HG02588 (cell line): ENCODE data around the gene PDE1C.

Experiments
- ATAC-seq: cut with Tn5 transposase; IDR thresholded peaks from one replicate; pipeline ENCODE4 v1.9.1; 2021; ENCODE audit warnings: mild to moderate bottlenecking, moderate library complexity; ENCODE audit not compliant: unreplicated experiment

PDE1C gene

DNA sequence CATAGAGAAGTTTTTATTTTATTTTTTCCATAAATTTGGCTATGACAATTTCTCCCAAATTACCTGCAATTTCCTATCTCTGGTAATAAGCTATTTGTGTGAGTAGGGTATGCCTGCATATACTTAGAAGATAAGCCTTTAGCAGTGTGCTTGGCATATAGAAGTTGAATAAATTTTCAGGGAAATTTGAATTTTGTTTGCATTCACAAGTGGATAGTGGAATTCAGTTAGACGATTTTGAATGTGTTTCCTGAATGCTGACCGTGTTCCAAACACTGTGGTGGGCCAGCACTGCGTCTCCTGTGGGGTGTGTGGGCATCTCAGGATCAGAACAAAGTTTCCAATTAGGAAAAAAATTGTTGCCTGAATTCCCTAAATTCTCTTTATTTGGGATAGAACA, 283.9 kb downstream of the PDE1C start:
- no peak for ATAC-seq

DNA sequence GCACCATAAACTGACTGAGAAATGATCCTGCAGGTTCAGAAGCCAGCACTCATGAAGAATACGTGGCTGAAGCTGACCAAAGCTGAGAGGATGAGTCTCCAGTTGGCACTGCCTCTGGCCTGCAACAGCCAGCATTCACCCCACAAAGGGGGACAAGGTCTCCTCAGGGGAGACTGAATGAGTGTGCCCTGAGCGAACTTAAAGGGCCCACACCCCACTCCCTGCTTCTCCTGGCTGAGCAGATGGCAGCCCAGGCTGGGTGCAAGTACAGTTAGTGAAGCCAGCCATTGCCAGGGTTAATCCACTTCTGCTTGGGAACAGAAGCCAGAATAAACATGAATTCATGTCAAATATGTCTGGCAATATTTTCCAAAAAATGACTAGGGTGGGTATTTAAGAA, 285.1 kb downstream of the PDE1C start:
- no peak for ATAC-seq

DNA sequence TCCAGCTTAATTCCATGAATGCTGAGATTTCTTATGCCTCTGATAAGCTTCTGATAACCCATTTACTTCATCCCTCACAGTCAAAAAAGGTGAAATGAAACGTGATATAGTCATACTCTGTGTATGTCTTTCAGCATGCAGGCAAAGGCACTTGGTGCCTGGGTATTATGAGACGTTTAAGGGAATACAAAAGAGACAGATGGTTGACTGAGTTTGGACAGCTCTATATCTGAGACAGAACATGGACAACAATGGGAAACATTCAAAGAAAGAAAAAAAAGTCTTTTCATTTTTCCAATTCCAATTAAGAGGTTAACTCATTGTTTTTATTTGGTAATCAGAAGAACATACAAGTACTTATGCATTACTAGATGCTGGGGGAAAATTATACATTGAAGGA, 287.0 kb downstream of the PDE1C start:
- no peak for ATAC-seq

DNA sequence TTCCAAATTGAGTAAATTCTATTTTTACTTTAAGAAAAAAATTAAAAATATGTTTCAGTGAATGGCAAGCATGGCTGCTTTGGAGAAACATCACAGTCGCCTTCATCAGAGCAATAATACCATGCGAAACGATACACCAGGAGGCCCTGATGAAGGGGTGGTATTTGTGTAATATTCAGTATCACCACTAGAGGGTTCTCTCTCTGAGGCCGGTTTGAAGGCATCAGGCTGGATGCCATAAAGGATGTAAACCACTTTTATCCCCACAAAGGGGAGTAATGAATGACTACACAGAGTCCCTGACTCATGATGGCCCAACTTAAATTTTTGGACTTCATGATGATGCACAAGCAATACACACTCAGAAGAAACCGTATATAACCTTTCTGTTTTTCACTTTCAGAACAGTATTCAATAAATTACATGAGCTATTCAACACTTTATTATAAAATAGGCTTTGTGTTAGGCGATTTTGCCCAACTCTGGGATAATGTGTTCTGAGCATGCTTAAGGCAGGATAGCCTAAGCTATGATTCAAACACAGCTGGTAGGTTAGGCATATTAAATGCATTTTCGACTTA, 287.7 kb downstream of the PDE1C start:
- ATAC-seq: peak; percentile 85

DNA sequence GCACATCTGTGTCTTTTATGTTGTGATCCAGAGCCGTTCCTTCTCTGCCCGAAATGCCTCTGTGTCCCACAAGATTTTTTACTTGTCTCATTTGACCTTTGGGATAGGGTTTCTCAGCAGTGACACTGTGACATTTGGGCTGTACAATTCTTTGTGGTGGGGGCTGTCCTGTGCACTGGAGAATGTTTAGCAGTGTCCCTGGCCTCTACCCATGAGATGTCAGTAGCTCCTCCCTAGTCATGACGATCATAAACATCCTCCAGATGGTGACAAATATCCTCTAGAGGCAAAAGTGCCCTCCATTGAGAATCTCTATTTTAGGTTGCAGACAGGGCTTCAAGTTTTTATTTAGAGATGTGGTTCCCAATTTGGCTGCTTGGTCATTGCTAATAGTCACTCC, 291.9 kb downstream of the PDE1C start:
- no peak for ATAC-seq

DNA sequence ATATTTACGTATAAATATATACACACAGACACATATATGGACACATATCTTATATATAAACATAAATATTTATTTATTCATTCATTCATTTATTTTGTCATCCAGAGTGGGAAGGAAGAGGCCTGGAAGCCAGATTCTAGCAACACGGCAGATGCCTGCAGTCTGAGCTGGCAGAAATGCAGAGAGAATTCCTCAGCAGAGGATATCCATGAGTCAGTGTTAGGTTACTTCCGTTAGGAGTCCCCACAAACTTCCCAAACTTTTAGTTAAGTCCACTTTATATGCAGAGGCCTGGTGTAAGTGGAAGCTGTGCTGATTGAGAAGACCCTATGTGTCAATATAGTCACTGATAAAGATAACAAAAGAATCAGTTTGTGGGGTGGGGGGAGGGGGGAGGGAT, 293.6 kb downstream of the PDE1C start:
- ATAC-seq: no peak

DNA sequence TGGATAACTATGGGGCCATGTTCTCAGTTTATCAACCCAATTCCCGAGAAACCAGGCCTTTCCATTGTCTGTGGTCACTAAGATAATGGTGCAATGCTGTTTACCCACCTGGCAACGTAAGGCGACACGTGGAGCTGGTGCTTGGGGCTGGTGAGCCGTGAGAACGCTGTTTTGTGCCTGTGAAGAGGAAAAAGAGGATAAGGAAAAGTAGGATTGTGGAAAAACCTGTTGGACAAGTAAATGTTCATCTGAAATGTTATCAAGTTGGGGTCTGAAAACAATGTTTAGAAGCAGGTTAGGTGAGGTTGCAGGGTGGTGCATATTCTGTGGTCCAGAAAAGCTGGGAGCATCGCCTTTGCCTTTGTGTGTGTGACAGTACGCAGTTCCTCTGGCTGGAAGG, 294.7 kb downstream of the PDE1C start:
- no peak for ATAC-seq

DNA sequence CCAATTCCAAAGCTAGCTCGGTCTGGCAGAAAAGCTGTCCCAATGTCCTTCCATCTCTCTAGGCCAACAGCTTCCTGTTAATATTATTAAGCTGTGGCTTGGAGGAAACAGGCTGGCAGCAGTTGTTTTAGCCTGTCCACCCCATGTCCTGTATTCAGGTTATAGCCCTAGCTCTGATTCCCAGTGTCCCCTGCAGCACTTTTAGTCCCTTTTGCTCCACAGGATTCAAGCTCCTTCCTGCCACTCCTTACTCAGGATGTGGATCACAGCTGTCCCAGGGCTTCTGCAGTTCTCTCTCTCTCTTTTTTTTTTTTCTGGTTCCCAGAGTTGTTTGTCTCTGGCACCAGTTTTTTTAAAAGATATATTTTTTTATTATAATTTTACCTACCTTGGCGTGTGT, 298.0 kb downstream of the PDE1C start:
- ATAC-seq: no peak

DNA sequence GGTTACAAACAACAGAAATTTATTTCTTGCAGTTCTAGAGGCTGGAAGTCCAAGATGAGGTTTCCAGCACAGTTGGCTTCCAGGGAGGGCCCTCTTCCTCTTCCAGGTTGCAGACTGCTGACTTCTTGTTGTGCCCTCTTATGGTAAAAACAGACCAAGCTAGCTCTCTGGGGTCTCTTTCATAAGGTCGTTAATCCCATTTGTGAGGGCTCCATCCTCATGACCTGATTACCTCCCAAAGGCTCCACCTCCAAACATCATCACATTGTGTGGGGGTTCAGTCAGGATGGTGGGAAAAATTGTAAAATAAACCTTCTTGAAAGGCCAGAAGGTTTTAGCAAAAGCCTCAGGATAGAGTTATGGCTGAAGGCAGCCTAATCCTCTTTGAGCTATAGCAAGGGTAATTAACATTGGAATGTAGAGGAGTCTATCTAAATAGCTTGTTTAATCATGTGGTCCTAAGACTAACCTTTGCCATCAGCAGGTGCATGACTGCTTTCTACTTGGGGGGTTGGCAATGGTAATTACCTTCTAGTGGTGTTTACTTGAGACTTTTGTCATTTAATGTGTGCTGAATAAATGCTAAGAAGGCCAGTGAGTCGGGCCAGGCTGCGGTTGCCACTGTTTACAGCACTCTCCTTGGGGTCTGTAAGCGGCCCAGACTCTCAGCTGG, 302.4 kb downstream of the PDE1C start:
- ATAC-seq: no peak

DNA sequence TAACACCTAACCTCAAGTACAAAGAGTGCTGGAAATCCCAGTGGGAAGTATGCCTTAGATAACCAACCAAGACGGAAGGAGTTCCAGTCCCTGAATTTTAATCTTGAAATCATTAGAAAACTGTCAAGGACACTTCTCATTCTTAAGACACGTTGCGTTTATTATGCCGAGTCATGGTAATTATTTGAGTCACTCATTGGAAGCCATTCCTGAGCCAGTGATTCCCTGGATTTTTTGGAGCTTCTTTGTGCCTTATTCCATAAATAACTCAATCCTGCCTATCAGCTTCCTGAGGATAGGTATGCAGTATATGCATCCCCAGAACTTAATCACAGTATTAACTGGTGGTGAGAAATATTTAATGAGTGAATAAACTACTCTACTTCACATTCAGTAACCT, 305.7 kb downstream of the PDE1C start:
- no peak for ATAC-seq

DNA sequence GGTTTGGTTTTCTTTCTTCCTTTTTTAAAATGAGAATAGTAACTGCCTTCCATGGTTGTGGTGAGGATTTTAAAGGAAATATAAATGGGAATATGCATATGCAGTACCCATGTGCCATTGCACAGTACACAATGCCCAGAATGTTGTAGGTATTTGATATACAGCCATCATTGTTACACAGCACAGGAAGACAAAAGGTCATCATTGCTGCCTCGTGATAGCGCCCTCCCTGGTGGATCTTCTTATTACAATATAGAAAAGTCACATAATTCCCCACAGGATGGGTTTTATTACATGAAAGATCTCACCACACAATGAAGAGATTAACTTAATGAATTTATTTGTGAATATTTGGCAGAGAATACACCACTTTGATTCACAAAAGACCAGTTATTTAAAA, 306.7 kb downstream of the PDE1C start:
- no peak for ATAC-seq

DNA sequence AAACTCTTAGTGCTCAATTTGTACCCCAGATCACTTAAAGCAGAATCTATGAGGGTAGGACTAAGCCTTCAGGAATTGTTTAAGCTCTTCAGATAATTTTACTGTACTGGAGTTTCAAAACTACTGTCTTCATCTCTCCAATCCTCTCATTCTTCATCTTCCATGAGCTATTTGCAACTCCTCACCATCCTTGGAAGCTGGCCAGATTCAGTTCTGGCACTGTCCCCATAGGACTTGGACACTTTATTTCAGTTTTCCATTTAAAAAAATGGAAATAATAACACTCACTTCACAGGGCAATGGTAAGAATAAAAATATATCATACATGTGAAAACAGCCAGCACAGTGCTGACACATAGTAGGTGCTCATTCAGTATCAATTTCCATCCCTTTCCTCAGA, 308.6 kb downstream of the PDE1C start:
- no peak for ATAC-seq

DNA sequence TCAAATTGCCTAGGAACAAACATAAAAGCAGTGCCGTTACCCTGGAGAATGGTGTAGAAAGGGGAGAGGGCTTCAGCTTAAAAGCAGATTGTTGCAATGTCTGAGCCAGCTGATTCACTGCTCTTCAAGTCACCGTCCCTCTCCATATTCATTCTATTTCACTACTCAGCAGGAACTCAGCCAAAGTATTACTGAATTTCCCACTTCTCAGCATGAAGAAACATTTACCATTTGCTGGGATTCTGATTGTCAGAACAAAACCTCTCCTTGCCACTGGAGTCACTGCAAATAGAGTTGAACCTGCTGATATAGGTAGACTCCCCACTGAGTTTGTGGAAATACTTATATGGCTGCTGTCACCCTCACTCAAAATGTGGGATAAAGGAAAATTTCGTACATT, 311.5 kb downstream of the PDE1C start:
- ATAC-seq: no peak

DNA sequence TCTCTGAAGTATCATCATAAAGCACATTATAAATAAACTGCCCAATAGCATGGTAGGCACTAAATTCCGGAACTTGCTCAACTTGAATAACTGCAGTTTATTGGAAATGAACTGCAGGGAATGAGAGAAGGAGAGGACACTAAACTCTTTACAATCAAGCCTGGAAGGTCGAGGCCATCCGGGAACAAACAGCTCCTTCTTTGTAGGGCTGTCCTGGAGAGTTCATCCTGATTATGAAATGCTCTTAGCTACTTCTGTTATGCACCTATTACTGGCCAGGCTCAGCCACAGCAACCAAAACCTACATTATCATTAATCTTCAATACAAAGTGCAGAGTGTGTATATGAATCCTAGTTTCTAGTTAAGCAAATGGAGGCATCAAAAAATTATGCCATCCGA, 318.5 kb downstream of the PDE1C start:
- ATAC-seq: no peak

DNA sequence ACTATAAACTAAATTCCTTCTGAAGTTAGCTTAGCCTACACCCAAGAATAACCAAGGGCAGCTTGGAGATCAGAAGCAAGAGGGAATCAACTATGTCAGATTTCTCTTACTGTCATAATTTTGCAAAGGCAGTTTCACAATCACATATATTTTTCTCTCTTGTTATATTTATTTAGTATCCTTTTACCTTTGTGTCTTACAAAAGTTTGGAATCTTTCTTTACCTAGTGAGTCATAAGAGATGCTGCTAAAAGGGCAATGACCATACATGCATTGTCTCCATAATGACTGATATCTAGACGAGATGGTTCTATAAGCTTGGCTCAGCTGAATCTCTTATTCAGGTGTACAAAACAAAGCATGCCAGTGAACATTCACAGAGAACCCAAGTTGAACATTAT, 322.1 kb downstream of the PDE1C start:
- ATAC-seq: no peak

DNA sequence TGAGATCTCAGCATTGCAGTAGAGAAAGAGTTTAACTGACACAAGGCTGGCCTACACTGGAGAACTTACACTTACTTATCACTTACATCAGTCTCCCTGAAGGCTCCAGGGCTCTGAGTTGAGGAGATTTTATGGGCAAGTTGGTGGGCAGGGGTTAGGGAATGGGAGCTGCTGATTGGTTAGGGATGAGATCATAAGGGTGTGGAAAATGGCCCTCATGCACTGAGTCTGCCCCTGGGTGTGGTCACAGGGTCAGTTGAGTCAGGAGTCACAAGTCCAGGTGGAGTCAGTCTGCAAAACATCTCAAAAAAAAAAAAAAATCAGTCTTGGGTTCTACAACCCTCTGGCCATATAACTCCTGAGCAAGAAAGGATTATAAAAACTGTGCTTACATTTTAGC, 322.7 kb downstream of the PDE1C start:
- no peak for ATAC-seq

DNA sequence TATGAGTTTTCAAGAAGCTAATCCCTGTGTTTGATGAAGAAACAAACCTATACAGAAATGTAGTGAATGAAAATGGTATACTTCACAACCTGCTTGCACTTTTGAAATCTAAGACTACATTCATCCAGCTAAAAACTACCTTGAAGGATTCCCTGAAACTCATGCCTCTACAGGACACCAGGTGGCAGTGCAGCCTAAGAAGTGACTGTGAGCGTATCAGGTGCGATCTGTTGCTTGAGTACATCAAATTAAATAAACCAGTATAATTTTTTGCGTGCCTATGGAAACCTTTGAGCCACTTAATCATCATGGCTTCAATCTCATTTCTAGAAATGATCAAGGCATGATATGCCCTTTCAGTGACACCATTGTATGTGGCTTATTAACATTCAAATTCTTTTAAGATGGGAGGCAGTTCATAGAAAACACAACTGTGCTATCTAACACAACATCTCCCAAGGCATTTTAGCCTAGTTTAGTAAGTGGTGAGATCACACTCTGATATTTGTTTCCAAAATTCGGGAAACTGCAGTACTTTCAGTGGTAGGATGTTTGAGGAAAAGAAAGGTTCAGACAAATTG, 325.8 kb downstream of the PDE1C start:
- ATAC-seq: peak; percentile 64

DNA sequence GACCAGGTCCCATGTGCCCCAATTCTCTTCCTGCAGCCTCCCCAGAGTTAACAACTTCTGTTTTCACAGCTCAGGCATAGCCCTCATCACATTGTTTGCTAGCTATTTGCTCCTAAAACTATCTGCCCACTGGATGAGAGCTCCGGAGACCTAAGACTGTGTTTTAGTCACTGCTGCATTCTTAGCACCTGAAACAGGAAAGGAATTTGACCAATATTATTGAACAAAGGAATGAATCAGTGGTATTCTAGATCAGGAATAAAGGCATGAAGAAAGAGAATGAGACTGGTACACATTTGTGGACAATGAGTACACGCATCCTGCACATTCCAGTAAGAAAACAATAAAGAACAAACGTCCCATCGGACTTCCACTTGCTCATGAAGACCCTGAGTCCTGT, 328.4 kb downstream of the PDE1C start:
- ATAC-seq: no peak

DNA sequence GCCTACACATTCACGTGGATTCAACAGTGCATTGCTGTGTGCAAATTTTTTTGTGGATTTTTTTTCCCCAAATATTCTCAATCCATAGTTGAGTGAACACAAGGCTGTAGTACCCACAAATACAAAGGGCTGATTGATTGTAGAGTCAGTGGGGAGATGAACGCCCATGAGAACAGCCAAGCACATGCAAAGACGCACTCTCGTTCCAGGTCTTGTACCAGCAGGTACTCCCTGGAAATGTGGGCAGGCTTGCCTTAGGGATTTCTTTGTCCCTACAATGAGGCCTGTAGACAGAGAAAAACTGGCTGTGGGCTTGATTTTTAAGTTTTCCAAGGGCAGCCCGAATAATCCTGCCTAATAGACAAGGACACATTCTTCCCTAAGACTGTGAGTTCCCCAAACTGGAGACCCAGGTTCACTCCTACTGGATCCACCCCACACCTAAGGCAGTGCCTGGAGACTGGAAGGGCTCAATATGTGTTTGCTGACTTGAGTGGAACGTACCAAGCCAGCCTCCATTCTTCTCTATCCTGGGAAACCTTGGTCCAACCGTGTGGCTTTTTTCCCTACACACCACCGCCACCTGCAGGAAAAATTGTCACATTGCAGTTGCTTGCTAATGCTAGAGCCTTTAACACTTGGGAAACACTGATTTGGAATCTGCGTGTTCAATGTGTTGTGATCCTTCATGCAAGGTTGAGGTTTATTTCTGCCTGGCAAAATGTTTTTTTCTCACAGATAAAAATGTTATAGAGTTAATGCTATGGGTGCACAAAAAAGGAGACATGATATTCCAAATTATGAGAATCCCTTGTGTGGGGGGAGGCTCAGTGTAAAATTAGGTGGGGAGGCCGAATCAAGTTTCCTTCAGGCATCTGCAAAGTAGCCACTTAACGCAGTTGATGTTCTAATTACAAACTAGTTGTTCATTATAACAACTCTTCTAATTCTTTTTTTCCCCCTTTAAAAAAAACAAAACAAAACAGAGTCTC, 333.9 kb downstream of the PDE1C start:
- ATAC-seq: no peak

DNA sequence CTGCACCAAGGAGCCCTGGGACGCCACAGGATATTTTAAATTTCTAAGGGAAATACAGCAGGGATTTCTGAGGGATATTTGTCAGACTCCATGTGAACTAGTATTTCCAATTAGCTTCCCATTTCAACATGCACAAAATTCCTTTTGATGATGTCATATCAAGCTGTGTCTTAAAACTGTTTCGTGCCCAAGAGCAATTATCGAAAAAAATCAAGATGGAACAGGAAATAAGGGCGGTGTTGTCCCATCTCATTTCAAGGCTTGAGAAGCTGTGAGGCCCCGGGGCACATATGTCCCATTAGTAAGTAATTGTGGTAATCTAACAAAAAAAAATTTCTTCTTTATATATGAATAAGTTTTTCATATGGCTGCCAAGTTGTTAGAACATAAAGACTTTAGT, 335.8 kb downstream of the PDE1C start:
- no peak for ATAC-seq

DNA sequence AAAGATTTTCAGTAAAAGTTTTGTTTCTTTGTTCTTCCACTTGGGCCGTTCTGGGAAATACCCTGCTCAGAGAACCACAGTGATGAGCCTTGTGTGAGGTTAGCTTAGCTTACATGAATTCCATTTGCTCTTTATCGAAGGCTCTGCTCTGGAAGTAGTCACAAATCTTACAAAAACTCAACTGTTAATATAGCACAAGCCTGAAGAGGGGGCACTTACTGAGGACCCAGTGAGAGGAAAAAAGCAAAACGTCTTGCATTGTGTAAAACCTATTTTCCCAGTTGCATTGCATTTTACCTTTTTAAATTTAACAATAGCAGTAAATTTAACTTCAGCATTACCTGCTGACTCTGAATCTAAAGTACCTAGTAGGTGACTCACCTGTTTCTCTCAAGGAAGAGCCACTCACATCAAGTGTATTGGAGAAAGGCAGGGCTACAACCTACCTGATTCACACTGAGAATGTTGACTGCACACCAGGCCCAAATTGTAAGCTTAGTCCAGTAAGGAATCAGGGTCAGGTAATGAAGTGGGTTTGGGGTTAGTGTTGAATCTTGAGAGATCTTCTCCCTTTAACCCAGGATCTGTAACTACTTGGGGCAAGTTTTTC, 340.9 kb downstream of the PDE1C start:
- no peak for ATAC-seq
